Measurements from ENCODE around the gene SLC23A2.

DNA sequence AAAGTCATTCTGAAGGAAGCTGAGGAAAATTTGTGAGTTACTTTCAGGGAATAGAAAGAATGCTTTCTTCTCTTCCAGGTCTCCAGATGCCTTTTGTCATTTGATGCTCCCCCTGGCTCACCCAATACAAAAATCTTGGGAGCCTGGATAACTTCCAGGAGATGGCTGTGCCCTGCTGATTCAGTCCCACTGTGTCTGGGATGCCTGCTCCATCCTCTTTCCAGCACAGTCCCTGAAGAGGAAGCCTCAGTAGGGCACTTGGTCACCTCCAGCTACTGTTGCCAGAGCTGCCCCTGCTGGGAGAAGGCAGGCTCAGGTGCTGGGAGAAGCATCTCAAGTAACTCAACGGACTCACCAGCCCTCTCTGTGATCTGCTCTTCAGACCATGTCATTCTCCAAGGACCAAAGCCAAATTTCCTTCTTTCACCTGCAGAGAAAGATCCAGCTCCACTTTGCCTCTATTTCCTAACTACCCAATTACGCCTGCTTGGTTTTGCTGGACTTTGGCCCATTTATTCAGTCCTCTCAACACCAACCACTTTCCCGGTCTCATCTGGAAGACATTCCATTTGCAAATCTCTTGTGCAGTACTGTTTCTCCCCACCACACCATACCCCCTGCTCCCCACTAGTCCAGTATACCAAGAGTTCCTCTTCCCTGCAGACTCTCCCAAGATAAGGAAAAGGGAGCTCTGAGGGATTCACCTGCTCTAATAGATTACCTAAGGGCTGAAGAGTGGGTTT is 53.3 kb downstream of the SLC23A2 start:
- TF ChIP-seq, protein P1, sequence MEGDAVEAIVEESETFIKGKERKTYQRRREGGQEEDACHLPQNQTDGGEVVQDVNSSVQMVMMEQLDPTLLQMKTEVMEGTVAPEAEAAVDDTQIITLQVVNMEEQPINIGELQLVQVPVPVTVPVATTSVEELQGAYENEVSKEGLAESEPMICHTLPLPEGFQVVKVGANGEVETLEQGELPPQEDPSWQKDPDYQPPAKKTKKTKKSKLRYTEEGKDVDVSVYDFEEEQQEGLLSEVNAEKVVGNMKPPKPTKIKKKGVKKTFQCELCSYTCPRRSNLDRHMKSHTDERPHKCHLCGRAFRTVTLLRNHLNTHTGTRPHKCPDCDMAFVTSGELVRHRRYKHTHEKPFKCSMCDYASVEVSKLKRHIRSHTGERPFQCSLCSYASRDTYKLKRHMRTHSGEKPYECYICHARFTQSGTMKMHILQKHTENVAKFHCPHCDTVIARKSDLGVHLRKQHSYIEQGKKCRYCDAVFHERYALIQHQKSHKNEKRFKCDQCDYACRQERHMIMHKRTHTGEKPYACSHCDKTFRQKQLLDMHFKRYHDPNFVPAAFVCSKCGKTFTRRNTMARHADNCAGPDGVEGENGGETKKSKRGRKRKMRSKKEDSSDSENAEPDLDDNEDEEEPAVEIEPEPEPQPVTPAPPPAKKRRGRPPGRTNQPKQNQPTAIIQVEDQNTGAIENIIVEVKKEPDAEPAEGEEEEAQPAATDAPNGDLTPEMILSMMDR (conservative IDR thresholded peaks at IDR 0.05; ENCODE audit: low read length) = no peak
- no peak for TF ChIP-seq EZH2phosphoT487 (IDR thresholded peaks at IDR 0.05; ENCODE audit: borderline replicate concordance, low read depth, low read length)
